Colonic mucosa (tissue), 4 donors: ENCODE measurements around the gene SLC2A10. TPM values are rescaled to one million over a fixed set of nuclear protein-coding genes. Genes with fewer than 3 reads are reported as not detected.

ENCODE experiments used
- DNase-seq: peaks from one replicate; pipeline ENCODE4 v3.0.0-alpha.2; 2020
- H3K27ac ChIP-seq: fragments of 200-600 bp; one replicate; pipeline ENCODE4 v1.8.0; 2021
- H3K27me3 ChIP-seq: fragments of 200-600 bp; one replicate; pipeline ENCODE4 v1.8.0; 2021
- H3K36me3 ChIP-seq: fragments of 200-600 bp; one replicate; pipeline ENCODE4 v1.8.0; 2021
- H3K4me1 ChIP-seq: fragments of 200-600 bp; one replicate; pipeline ENCODE4 v1.8.0; 2021; ENCODE audit warnings: mild to moderate bottlenecking
- H3K4me3 ChIP-seq: fragments of 200-600 bp; one replicate; pipeline ENCODE4 v1.8.0; 2021
- H3K9ac ChIP-seq, 2 donors: one replicate each; pipeline ENCODE4 v1.7.0; 2013; ENCODE audit warnings: control low read depth in 2 of 2, low read depth in 2 of 2, low read length in 2 of 2
- H3K9me3 ChIP-seq: fragments of 200-600 bp; one replicate; pipeline ENCODE4 v1.8.0; 2021
- CTCF ChIP-seq: fragments of 200-600 bp; IDR thresholded peaks from one replicate; pipeline ENCODE4 v1.8.0; 2022; ENCODE audit warnings: antibody characterized with exemption, mild to moderate bottlenecking
- intact Hi-C: fragments of 100-400 bp; cut with DNase I; formaldehyde crosslinking; loops from one replicate; pipeline ENCODE4 v1.14.1; 2022
- total RNA-seq, 2 donors: library from RNA; stranded (reverse); fragmentation: NEBNext Ultra II Directional in 1 of 2; extraction: Animal tissue kit (Norgen Biotek cat#: 25700) in 1 of 2; gene quantifications; one replicate each; pipeline ENCODE4 v1.2.1, GENCODE V29; 2021
- donor health status: healthy.
- donor health status: DM: no; HTN: no; CAD: no.
- donor health status: DM: no; HTN: no; CAD: no.

The SLC2A10 gene
- total RNA-seq, 2 donors from 2014 or later, result 28.3 to 43.6 TPM

GRCh38 chr20:46741924-46742668, 32.6 kb downstream of the SLC2A10 start:
- Histone ChIP-seq H3K9ac (no peak overlapping the region), H3K9me3 (no peaks in the 10 kb centered on the region), H3K4me3 (no peak overlapping the region), H3K27me3 (no peaks in the 10 kb centered on the region), H3K4me1 (no peaks in the 10 kb centered on the region), H3K36me3 (no peaks in the 10 kb centered on the region), H3K27ac (no peak overlapping the region)
- intact Hi-C loops, result no loop called here
- DNase-seq, result no peak
- no peak for TF ChIP-seq CTCF

DNA sequence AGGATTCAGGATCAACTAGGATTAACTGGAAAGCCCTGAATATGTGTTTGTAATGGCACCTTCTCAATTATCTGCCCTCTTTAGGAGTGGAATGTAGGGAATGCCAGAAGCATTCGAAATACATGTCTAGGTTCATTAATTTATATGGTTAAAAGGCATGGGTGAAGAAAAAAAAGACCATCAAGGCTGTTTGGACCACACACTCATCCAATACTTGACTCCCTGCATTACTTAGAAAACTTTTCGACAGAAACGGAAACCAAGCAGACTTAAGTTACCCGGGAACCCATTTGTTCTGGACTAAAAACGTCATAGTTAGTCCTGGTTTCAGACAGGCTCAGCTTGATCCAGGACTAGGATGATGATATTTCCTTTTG, 33.2 kb downstream of the SLC2A10 start:
- intact Hi-C loops, result no loop called here
- no peaks in the 10 kb centered on the region for H3K9me3 ChIP-seq
- H3K27me3 ChIP-seq, result no peaks in the 10 kb centered on the region
- no peaks in the 10 kb centered on the region for H3K36me3 ChIP-seq
- DNase-seq, result no peak
- no peaks in the 10 kb centered on the region for H3K4me1 ChIP-seq
- no peak for TF ChIP-seq CTCF
- no peak overlapping the region for H3K27ac ChIP-seq
- no peak overlapping the region for H3K4me3 ChIP-seq
- no peak overlapping the region for H3K9ac ChIP-seq

- no peak for TF ChIP-seq CTCF
- intact Hi-C loops, result no loop called here
Observed at GRCh38 chr20:46743088-46743487, 33.6 kb downstream of the SLC2A10 start.

DNA sequence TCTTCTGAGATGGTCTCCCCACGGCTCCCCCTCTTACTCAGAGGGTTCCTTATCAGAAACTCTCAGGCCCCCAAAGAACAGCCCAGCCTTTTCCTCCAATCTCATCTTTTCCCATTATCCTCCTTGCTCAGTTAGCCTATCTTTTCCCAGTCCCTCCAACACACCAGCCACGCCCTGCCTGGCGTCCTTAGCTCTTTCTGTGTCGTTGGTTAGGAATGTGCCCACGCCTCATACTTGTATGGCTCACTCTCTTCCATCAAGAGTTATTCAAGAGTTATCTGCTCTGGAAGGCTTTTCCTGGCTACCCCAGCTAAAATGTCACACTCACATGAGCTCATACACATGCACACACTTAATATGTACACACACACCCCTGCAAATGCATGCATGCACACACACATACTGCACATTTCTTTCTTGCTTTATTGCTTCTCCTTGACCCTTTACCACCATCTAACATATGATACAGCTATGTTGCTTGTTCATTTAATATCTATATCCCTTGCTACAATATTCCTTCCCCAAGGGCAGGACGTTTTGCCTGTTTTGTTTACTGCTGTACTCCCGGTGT, 37.6 kb downstream of the SLC2A10 start:
- Histone ChIP-seq H3K27ac (no peak overlapping the region), H3K4me3 (no peak overlapping the region), H3K4me1 (no peaks in the 10 kb centered on the region), H3K9me3 (no peaks in the 10 kb centered on the region), H3K36me3 (no peaks in the 10 kb centered on the region), H3K9ac (no peak overlapping the region), H3K27me3 (no peaks in the 10 kb centered on the region)
- intact Hi-C loops, result no loop called here
- no peak for DNase-seq
- TF ChIP-seq CTCF, result no peak

More at GRCh38 chr20:46743088-46743487, 33.6 kb downstream of the SLC2A10 start:
- Histone ChIP-seq H3K27ac (no peak overlapping the region), H3K27me3 (no peaks in the 10 kb centered on the region), H3K9me3 (no peaks in the 10 kb centered on the region), H3K9ac (no peak overlapping the region), H3K4me3 (no peak overlapping the region), H3K36me3 (no peaks in the 10 kb centered on the region), H3K4me1 (no peaks in the 10 kb centered on the region)
- DNase-seq, result no peak

- no peak overlapping the region for H3K4me3 ChIP-seq
- H3K9ac ChIP-seq, result no peak overlapping the region
- DNase-seq, result no peak
- no peak for TF ChIP-seq CTCF
- H3K4me1 ChIP-seq, result no peaks in the 10 kb centered on the region
- no peak overlapping the region for H3K27ac ChIP-seq
- H3K36me3 ChIP-seq, result no peaks in the 10 kb centered on the region
- no peaks in the 10 kb centered on the region for H3K27me3 ChIP-seq
- no peaks in the 10 kb centered on the region for H3K9me3 ChIP-seq
- intact Hi-C loops, result no loop called here
Observed at GRCh38 chr20:46749147-46749546, 39.7 kb downstream of the SLC2A10 start.
